ENCODE measurements around the gene AP2A1.

Gene AP2A1

GRCh38 chr19:49835562-49835961, 68.8 kb downstream of the AP2A1 start:
- H3K27ac ChIP-seq = no peak overlapping the region
- TF ChIP-seq CTCF (IDR thresholded peaks at IDR 0.05) = no peak
- no peak for DNase-seq (ENCODE audit: low spot score)
- H3K4me3 ChIP-seq = no peak overlapping the region

DNA sequence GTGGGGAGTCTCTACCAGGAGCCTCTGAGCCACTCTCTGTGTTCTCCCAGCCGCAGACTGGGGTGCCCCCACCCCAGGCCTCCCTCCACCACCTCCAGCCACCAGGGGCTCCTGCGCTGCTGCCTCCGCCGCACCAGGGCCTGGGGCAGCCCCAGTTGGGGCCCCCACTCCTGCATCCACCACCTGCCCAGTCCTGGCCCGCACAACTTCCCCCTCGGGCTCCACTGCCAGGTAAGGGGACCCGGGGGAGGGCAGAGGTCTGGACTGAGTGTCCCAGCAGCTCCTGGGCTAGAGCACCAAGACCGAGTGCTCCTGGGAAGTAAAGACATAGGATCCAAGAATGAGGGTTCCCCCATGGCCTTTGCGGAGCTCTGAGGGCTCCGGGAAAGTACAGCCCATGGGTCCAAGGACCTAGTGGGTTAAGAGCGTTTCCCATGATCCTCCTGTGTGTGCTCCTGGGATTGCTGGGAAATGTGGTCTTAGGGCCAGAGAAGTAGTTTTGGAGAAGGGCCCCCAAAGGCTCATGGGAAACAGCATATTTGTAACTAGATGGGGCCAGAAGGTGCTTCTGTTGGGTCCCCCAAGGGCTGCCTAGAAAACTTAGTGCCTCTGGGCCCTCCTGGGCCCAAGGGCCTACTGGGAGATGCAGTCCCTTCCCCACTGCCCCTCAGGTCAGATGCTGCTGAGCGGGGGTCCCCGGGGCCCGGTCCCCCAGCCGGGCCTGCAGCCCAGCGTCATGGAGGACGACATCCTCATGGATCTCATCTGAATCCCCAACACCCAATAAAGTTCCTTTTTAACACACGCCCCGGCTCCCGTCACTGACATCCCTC, 69.6 kb downstream of the AP2A1 start:
- no peak overlapping the region for H3K27ac ChIP-seq
- no peak for TF ChIP-seq CTCF (IDR thresholded peaks at IDR 0.05)
- H3K4me3 ChIP-seq = no peak overlapping the region
- DNase-seq (ENCODE audit: low spot score) = no peak

- no peak for DNase-seq (ENCODE audit: low spot score)
- Histone ChIP-seq H3K4me3 (no peak overlapping the region), H3K27ac (no peak overlapping the region)
- TF ChIP-seq CTCF (IDR thresholded peaks at IDR 0.05) = no peak
Observed at GRCh38 chr19:49837009-49837310, 70.2 kb downstream of the AP2A1 start.

DNA sequence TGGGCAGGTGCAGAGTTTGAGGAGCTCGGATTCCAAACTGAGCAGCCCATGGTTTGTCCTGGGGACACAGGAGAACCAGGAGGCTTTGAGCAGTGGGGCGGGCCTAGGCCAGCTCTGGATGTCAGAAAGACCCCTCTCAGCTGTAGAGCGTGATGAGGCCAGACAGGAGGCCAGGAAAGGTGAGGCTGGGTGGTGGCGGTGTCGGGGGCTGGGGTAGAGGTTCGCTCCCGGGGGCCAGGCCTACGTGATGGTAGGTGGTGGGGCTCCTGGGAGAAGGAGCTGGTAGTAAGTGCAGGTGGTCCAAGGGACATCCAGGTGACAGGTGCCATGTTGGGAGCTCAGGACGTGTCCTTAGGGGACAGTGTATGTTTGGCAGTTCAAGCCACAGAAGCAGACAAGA, 70.6 kb downstream of the AP2A1 start:
- Histone ChIP-seq H3K4me3 (no peak overlapping the region), H3K27ac (no peak overlapping the region)
- no peak for TF ChIP-seq CTCF (IDR thresholded peaks at IDR 0.05)
- no peak for DNase-seq (ENCODE audit: low spot score)

DNA sequence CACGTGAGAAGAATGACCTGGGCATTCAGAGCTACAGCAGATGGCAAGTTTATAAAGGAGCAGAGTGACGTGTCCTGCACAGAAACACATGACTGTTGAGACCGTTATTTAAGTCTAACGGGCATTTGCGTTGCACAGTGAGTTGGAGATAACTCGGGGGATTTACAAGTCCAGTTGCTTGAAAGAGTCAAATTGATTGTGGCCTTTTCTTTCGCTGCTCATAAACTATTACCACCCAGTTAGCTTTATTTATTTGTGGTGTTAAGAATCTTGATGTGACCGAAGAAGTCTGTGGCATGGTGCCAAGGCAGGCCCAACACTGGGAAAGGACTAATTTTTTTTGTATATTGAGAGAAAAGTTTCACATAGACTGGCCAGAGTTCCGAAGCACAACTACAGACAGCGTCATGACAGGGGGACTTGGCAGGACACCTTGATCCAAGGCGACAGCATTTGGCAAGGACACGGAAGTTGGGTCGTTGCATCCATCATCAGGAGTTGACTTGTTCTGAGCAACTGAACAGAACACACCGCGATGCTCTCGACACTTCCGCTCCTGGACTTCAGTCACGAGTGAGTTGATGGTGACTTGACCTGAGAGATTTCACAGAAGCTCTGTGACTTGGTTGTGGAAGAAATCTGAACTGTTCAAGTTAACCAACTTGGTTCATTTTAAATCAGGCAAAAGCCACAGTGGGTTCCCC, 72.2 kb downstream of the AP2A1 start:
- H3K27ac ChIP-seq = no peak overlapping the region
- H3K4me3 ChIP-seq = no peak overlapping the region
- TF ChIP-seq CTCF (IDR thresholded peaks at IDR 0.05) = no peak
- no peak for DNase-seq (ENCODE audit: low spot score)

DNA sequence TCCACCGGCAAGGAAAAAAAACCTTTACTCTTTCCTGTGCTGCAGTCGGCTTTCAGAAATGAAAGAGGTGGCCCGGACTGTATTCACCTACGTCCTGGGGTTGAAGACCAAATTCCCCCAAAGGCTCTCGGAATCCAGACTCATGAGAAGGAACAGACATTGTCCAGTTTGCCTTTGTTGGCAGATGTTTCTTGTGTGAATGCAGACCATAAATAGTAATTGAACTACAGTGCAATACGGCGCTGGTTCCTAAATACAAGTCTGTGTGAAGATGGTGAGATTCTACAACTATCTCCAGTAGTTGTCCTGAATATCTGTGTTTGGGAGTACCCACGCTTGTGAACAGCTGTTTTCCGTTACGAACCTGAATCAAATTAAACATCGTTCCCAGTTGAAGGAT, 72.9 kb downstream of the AP2A1 start:
- no peak for TF ChIP-seq CTCF (IDR thresholded peaks at IDR 0.05)
- H3K4me3 ChIP-seq = no peak overlapping the region
- no peak for DNase-seq (ENCODE audit: low spot score)
- no peak overlapping the region for H3K27ac ChIP-seq

GRCh38 chr19:49840321-49840720, 73.5 kb downstream of the AP2A1 start:
- no peak overlapping the region for H3K4me3 ChIP-seq
- no peak overlapping the region for H3K27ac ChIP-seq
- TF ChIP-seq CTCF (IDR thresholded peaks at IDR 0.05) = no peak
- DNase-seq (ENCODE audit: low spot score) = no peak

Data from coronary artery (tissue), 2 donors.